HG03460 (cell line): ENCODE data around the gene GNPDA1.

Experiments used
- ATAC-seq: cut with Tn5 transposase; IDR thresholded peaks from one replicate; pipeline ENCODE4 v1.9.1; 2021; ENCODE audit not compliant: unreplicated experiment

The GNPDA1 gene

DNA sequence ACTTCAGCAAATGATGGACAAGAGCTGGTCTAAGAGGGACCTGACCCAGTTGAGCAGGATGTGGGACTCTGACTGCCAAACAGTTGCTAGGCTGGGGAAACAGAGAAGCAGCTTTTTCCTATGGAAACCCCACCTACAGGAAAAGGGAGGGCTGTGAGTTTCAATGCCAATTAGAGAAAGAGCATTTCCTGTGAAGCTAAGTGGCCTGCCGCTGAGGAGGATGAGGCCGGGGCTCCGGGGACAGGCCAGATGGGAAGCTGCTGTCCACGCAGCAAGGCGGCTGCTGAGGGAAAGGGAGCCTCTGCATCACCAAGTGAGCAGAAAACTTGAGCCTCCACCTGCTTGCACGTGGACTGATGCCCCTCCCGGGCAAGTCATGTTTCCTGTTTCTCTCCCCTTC lies 54.7 kb downstream of the GNPDA1 start, which contains the start of gene PCDH12:
PCDH12 (minus strand) TSS at position 90 of the 400 bp plus-strand sequence. CDS start 351 bp downstream, outside the sequence.
- ATAC-seq, result no peak

DNA sequence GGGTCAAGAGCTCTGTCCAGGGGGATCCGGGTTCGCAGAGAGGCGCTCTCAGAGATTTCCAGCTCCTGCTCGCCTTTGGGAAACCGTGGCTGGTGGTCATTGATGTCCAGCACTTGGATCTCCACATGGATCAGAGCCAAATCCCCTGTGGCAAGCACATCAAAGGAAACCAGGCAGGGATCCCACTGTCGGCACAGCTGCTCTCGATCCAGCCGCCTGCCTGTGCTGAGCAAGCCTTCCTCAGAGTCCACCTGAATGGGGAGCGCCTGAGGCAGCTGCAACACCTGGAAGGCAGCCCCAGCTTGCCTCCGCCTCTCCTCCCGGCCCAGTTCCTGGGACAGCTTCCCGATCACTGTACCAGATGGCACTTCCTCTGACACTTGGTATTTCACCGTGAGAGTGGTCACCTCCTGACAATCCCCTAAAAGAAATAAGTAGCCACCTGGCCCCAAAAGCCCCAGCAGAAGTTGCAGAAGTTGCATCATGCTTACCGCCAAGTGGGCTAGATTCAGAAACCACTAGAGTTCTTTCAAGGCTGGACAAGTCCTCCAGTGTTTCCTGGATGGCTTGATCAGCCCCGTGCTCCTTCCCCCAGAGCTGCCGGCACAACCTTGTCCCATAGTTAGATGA lies 55.3 kb downstream of the GNPDA1 start:
- ATAC-seq, result no peak

DNA sequence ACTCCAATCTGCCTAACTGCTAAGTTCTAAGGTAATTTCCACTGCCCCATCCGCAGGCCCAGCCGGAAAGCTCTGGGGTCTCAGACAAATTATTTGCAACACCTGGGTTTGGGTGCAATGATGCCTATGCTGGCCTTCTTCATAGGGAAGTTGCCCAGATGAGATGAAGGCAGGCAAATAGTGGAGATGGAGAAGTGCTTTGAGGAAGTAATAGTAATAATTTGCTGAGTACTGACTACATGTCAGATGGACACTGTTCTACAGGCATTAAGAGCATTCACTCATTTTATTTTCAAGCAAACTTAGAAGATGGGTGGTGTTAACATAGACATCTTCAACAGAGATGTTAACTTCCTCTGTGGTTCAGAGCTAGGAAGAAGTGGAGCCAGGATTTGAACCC lies 58.6 kb downstream of the GNPDA1 start:
- no peak for ATAC-seq

DNA sequence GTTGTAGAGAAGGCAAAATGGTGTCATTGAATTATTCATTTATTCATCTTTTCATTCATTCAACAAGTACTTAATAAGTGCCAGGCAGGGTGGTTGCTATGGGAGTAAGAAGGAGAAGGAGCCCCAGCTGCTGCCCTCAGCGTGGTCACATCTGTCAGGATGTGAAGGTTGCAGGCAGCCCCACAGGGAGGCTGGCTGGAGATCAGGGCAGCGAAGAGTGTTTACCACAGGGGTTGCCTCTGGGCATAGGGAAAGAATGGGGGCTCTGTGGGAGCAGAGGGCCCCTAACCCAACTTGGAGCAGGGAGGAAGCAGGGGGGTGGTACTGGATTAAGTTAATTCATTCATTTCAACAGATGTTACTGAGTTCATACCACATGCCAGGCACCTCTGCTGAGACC lies 60.8 kb downstream of the GNPDA1 start:
- no peak for ATAC-seq

DNA sequence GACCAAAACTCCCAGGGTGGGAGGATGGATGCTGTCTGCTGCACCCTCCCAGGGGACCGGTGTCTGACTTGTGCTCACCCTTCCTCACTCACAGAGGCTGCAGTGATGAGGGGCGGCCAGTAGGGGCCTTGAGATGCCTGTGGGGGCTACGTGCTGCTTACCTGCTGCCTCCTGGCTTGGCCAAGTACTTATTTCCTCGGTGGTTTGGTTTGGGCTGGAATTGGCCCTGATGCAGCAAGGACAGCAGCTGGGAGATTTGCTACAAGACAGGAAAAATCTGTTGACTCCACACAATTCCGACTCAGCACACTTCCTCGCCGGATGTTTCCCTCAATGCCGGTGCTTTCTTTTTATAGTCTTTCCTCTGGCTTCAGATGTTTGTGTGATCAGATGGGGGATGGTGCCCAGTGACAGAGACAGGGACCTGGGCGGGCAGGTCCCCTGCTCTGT lies 61.5 kb downstream of the GNPDA1 start:
- ATAC-seq, result peak; percentile 72
